Renal cortical epithelial cell (primary cell): ENCODE measurements around the gene HIGD1C. TPM values are rescaled to one million over a fixed set of nuclear protein-coding genes. Genes with fewer than 3 reads are reported as not detected.
"Not testable (repeated sequence)": the region's sequence is repeated elsewhere in the genome, so short reads cannot be mapped to it uniquely, and the experiment has no call there.

Source experiments
- DNase-seq: peaks from one replicate; pipeline ENCODE4 v3.0.0-alpha.2; 2011; ENCODE audit warnings: low read depth
- total RNA-seq: library from RNA; depleted of rRNA; stranded (reverse); fragments of >200 nt; gene quantifications from 2 replicates; pipeline ENCODE4 v1.2.3, GENCODE V29; 2014

The HIGD1C gene
- total RNA-seq: not detected in 2 replicates

GRCh38 chr12:50952510-50952909 lies at the start of gene HIGD1C:
Gene HIGD1C (plus strand): TSS chr12:50952544. CDS start chr12:50953999, 1,455 bp downstream.
- no peak for DNase-seq

GRCh38 chr12:50908479-50908878 lies 43.9 kb upstream of the HIGD1C start:
- DNase-seq: peak; percentile 42

GRCh38 chr12:50912361-50912760 lies 40.0 kb upstream of the HIGD1C start:
- DNase-seq: not testable (repeated sequence)

- no peak for DNase-seq
Observed at GRCh38 chr12:50913224-50913623, 39.1 kb upstream of the HIGD1C start.

- no peak for DNase-seq
Observed at GRCh38 chr12:50914872-50915484, 37.4 kb upstream of the HIGD1C start.

- DNase-seq: no peak
Observed at GRCh38 chr12:50916292-50916691, 36.1 kb upstream of the HIGD1C start.

GRCh38 chr12:50918584-50919316 lies 33.6 kb upstream of the HIGD1C start:
- DNase-seq: peak; percentile 36

- peak; percentile 49 for DNase-seq
Observed at GRCh38 chr12:50922820-50923219, 29.5 kb upstream of the HIGD1C start.

- DNase-seq: no peak
Observed at GRCh38 chr12:50923361-50924130, 28.8 kb upstream of the HIGD1C start.

GRCh38 chr12:50924131-50924438 lies 28.3 kb upstream of the HIGD1C start:
- DNase-seq: no peak

GRCh38 chr12:50924439-50925341 lies 27.7 kb upstream of the HIGD1C start:
- peak; percentile 91 for DNase-seq

GRCh38 chr12:50925342-50925651 lies 27.0 kb upstream of the HIGD1C start:
- DNase-seq: no peak

GRCh38 chr12:50925920-50926319 lies 26.4 kb upstream of the HIGD1C start:
- DNase-seq: no peak

GRCh38 chr12:50926415-50926814 lies 25.9 kb upstream of the HIGD1C start:
- DNase-seq: no peak

- not testable (repeated sequence) for DNase-seq
Observed at GRCh38 chr12:50926932-50927331, 25.4 kb upstream of the HIGD1C start.

- DNase-seq: peak; percentile 60
Observed at GRCh38 chr12:50927356-50927755, 25.0 kb upstream of the HIGD1C start.

GRCh38 chr12:50927766-50928224 lies 24.5 kb upstream of the HIGD1C start:
- peak; percentile 35 for DNase-seq

- no peak for DNase-seq
Observed at GRCh38 chr12:50928392-50928791, 24.0 kb upstream of the HIGD1C start.

- no peak for DNase-seq
Observed at GRCh38 chr12:50929831-50930230, 22.5 kb upstream of the HIGD1C start.

GRCh38 chr12:50930477-50930876 lies 21.9 kb upstream of the HIGD1C start:
- DNase-seq: peak; percentile 81

GRCh38 chr12:50932787-50933280 lies 19.5 kb upstream of the HIGD1C start:
- DNase-seq: peak; percentile 76
